H1 (cell line): ENCODE data around the gene KRT6C. TPM values are rescaled to one million over a fixed set of nuclear protein-coding genes. Genes with fewer than 3 reads are reported as not detected.

ENCODE experiments used
- ATF2 ChIP-seq: IDR thresholded peaks from 2 replicates; pipeline ENCODE4 v1.6.1; 2012; ENCODE audit warnings: low read length, inconsistent platforms
- CBX8 ChIP-seq: fragments of 300-800, 300-1000 bp; sonication (generic); IDR thresholded peaks from 2 replicates; pipeline ENCODE4 v1.7.1; 2016; ENCODE audit warnings: low read depth, low read length, borderline replicate concordance
- CREB1 ChIP-seq: IDR thresholded peaks from 2 replicates; pipeline ENCODE4 v1.6.1; 2012; ENCODE audit warnings: inconsistent platforms
- EP300 ChIP-seq, 2 experiments: IDR thresholded peaks; 1 replicate in 1 of 2; 2 replicates in 1 of 2; pipeline ENCODE4 v1.6.1; 2011 to 2012; ENCODE audit warnings: low read depth in 2 of 2, low read length in 2 of 2, mild to moderate bottlenecking in 2 of 2, borderline replicate concordance in 1 of 2, inconsistent platforms in 1 of 2, moderate library complexity in 1 of 2
- FOSL1 ChIP-seq: IDR thresholded peaks from 2 replicates; pipeline ENCODE4 v1.6.1; 2011; ENCODE audit warnings: mild to moderate bottlenecking, low read depth, low read length, moderate library complexity; ENCODE audit not compliant: insufficient read depth
- HDAC2 ChIP-seq, 2 experiments: fragments of 300-600 bp in 1 of 2; sonication (generic) in 1 of 2; IDR thresholded peaks; 2 replicates each; pipeline ENCODE4 v1.6.1; 2011 to 2012; ENCODE audit warnings: low read depth in 2 of 2, low read length in 2 of 2, mild to moderate bottlenecking in 2 of 2, moderate library complexity in 2 of 2, borderline replicate concordance in 1 of 2, inconsistent platforms in 1 of 2
- JUN ChIP-seq: IDR thresholded peaks from 2 replicates; pipeline ENCODE4 v1.6.1; 2011; ENCODE audit warnings: low read depth, mild to moderate bottlenecking, improper control_type of control experiment, low read length
- KDM1A ChIP-seq: fragments of 200-600, 300-600 bp; sonication (generic); IDR thresholded peaks from 2 replicates; pipeline ENCODE4 v1.7.1; 2016; ENCODE audit warnings: mild to moderate bottlenecking, low read length, borderline replicate concordance
- MAFK ChIP-seq: IDR thresholded peaks from 2 replicates; pipeline ENCODE4 v1.6.1; 2012; ENCODE audit warnings: low read depth, mild to moderate bottlenecking, improper control_type of control experiment, low read length
- PHF8 ChIP-seq: fragments of 200-600 bp; sonication (generic); conservative IDR thresholded peaks from 2 replicates; pipeline ENCODE4 v1.7.1; 2012; ENCODE audit warnings: low read depth, mild to moderate bottlenecking, inconsistent platforms, low read length, moderate library complexity
- POLR2AphosphoS5 ChIP-seq: IDR thresholded peaks from 2 replicates; pipeline ENCODE4 v1.6.1; 2011; ENCODE audit warnings: low read depth, low read length
- RAD21 ChIP-seq, 2 experiments: IDR thresholded peaks in 1 of 2; conservative IDR thresholded peaks in 1 of 2; 2 replicates each; pipeline ENCODE4 v1.6.1; 2011; ENCODE audit warnings: low read depth in 2 of 2, low read length in 2 of 2, improper control_type of control experiment in 1 of 2, inconsistent platforms in 1 of 2, mild to moderate bottlenecking in 1 of 2, moderate library complexity in 1 of 2
- RBBP5 ChIP-seq: IDR thresholded peaks from 2 replicates; pipeline ENCODE4 v1.7.1; 2012; ENCODE audit warnings: low read depth, mild to moderate bottlenecking, inconsistent platforms, low read length, moderate library complexity, borderline replicate concordance
- RNF2 ChIP-seq: fragments of 200-900, 300-1000 bp; sonication (generic); IDR thresholded peaks from 2 replicates; pipeline ENCODE4 v1.7.1; 2016; ENCODE audit warnings: borderline replicate concordance, low read depth, mild to moderate bottlenecking, antibody characterized with exemption, low read length; ENCODE audit not compliant: poor library complexity, severe bottlenecking; ENCODE audit errors: missing control alignments
- SAP30 ChIP-seq: fragments of 300-600 bp; sonication (generic); IDR thresholded peaks from 2 replicates; pipeline ENCODE4 v1.7.1; 2012; ENCODE audit warnings: low read length, moderate library complexity, mild to moderate bottlenecking, inconsistent platforms; ENCODE audit not compliant: insufficient read depth, insufficient replicate concordance
- SIX5 ChIP-seq: IDR thresholded peaks from 2 replicates; pipeline ENCODE4 v1.6.1; 2011; ENCODE audit warnings: mild to moderate bottlenecking, low read depth, low read length
- SP1 ChIP-seq: IDR thresholded peaks from 2 replicates; pipeline ENCODE4 v1.6.1; 2011; ENCODE audit warnings: low read depth, low read length
- SP2 ChIP-seq: IDR thresholded peaks from 2 replicates; pipeline ENCODE4 v1.6.1; 2012; ENCODE audit warnings: mild to moderate bottlenecking, low read length, inconsistent platforms
- SP4 ChIP-seq: IDR thresholded peaks from 2 replicates; pipeline ENCODE4 v1.6.1; 2012; ENCODE audit warnings: low read length, inconsistent platforms
- SUZ12 ChIP-seq: fragments of 200-600 bp; sonication (generic); IDR thresholded peaks from 2 replicates; pipeline ENCODE4 v1.6.1; 2012; ENCODE audit warnings: mild to moderate bottlenecking, inconsistent platforms, low read length, moderate library complexity, mixed read lengths
- TCF12 ChIP-seq: IDR thresholded peaks from 2 replicates; pipeline ENCODE4 v1.6.1; 2011; ENCODE audit warnings: low read depth, mild to moderate bottlenecking, low read length
- YY1 ChIP-seq: IDR thresholded peaks from 2 replicates; pipeline ENCODE4 v1.6.1; 2011; ENCODE audit warnings: low read depth, mild to moderate bottlenecking, low read length
- ZNF274 ChIP-seq: IDR thresholded peaks from 2 replicates; pipeline ENCODE4 v1.7.0; 2012; ENCODE audit warnings: low read length, borderline replicate concordance; ENCODE audit errors: extremely low read depth
- polyA plus RNA-seq, 7 experiments: library from polyadenylated mRNA; depleted of rRNA in 3 of 7; stranded (reverse) in 5 of 7; unstranded in 2 of 7; fragments of >200 nt in 5 of 7; fragments of 200-250 nt in 2 of 7; gene quantifications; 1 replicate in 5 of 7; 2 replicates in 1 of 7; 4 replicates in 1 of 7; pipeline versions ENCODE4 v1.2.1 to v1.2.3, GENCODE V29; 2011 to 2013; ENCODE audit warnings: missing spikeins in 2 of 7, mixed read lengths in 2 of 7
- total RNA-seq: library from RNA; stranded (reverse); fragmentation: NEBNext Ultra II Directional; extraction: Animal tissue kit (Norgen Biotek cat#: 25700); gene quantifications from 2 replicates; pipeline ENCODE4 v1.2.1, GENCODE V29; 2021

KRT6C gene
- total and polyA plus RNA-seq, 2 of the 8 experiments (the other 6 are each of a cell fraction or from before 2014, with no cell fraction given): not detected

DNA sequence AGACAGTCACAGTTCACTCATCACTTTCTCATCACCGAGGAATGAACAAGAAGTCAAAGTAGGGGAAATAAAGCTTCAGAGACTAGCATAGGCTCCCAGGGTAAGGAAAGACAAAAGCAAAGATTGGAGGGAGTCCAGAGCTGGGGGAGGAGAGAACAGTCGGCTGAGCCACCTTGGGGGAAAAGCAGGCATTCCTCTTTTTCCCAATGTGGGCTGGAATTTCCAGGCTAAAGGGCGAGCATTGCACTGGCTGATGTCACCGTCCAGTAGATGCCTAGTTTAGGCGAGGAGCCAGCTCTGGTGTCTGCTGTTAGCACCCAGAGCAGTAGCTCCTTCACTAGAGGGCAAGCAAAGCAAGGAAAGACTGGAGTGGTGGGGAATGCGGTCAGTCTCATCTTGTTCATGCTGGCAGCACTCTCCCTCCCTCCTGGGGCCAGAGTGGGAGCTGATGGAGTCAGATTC, 31.0 kb downstream of the KRT6C start (continued):
- TF ChIP-seq YY1 (no peak), CREB1 (no peak), SP1 (no peak), KDM1A (no peak), SP4 (no peak), RBBP5 (0 out of 2 replicates have a peak, but pooled peaks have one; percentile 65), ZNF274 (no peak), POLR2AphosphoS5 (0 out of 2 replicates have a peak, but pooled peaks have one; percentile 26), PHF8 (no peak), SUZ12 (no peak), SP2 (no peak), FOSL1 (no peak), MAFK (no peak), CBX8 (no peak), JUN (no peak), EP300 (IDR thresholded peaks at IDR 0.05; ENCODE audit: borderline replicate concordance in 1 of 2, low read depth in 2 of 2, low read length in 2 of 2) (no peak), SIX5 (no peak), RAD21 (IDR thresholded peaks at IDR 0.05 in 1 of 2, conservative IDR thresholded peaks at IDR 0.05 in 1 of 2; ENCODE audit: low read depth in 2 of 2, low read length in 2 of 2) (peak; percentile 43 to 57), SAP30 (no peak), TCF12 (no peak), RNF2 (no peak), HDAC2 (IDR thresholded peaks at IDR 0.05; ENCODE audit: borderline replicate concordance in 1 of 2, low read depth in 2 of 2, low read length in 2 of 2) (no peak), ATF2 (no peak)
